ENCODE measurements around the gene EML2.

EML2 gene

DNA sequence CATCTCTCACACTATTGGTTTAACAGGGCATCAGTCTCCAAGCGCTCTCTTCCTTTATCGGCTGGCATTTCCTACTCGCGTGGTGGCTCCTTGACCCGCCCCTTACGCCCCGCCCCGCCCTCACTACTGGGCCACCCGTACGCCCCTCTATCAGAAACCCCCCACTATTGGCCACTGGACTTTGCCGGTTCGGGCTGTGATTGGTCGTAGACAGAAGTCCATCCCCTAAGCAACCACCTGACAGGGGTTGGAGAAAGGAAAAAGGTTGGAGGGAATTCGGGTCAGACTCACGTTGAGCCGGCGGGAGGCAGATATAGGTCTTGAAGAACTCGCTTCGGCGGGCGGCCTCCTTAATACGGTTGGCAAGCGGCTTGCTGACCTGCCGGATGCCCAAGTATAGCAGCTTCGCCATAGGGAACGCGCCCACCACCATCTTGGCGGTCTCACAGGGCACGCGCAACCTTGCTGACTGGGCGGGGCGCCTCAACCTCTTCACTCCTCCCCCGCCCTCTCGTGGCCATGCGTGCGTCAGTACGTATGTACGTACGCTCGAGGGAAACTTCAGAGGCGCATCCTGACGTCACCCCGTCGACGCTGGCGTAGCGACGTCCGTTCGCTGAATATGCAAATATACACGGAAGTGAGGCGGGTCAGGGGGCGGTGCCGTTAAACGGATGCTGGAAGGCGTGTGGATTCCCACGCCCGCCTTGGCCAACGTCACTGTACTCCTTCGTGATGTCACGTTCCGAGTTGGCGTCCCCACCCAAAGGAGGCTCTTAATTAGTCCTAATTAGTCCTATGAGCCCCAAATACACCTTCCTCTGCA, 54.7 kb downstream of the EML2 start, which contains the start of gene OPA3:
TSS of gene OPA3 (minus strand) at position 471 of the 826 bp plus-strand sequence. CDS start at position 433, 38 bp downstream.
- peak; percentile 96 for DNase-seq (ENCODE audit: low read depth)

GRCh38 chr19:45581576-45581975, 57.6 kb downstream of the EML2 start:
- DNase-seq (ENCODE audit: low read depth) = no peak

DNA sequence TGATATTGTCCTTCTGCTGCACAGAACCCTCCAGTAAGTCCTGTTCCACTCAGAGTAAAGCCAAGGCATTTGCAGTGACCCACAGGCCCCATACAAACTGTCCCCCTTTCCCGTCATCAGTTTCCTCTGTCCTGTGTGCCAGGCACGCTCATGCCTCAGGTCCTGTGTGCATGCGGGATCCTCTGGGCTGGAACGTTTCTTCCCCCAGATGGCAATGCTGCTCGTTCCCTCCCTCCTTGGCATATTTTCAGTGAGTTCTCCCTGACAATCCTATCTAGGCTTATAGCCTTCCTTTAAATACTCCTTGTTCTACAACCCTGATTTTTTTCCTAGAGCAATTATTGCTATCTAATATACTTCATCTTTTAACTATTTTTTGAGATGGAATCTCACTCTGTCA, 60.3 kb downstream of the EML2 start:
- DNase-seq (ENCODE audit: low read depth) = no peak

GRCh38 chr19:45577111-45577905, 61.9 kb downstream of the EML2 start:
- DNase-seq (ENCODE audit: low read depth) = no peak

DNA sequence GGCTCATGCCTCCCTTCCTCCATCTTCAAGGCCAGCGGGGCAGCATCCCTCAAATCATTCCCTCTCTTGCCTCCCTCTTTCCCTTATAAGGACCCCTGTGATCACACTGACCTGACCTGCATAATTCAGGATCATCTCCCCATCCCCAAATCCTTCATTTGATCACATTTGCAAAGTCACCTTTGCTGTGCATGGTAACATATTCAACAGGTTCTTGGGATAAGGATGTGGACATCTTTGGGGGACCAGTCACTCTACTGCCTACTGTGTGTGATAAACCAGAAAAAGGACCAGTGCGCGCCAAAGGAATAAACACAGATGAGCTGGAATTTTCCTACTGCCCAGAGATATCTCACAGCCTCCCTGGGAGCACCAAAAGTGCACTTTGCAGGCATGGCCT, 62.5 kb downstream of the EML2 start:
- no peak for DNase-seq (ENCODE audit: low read depth)

DNA sequence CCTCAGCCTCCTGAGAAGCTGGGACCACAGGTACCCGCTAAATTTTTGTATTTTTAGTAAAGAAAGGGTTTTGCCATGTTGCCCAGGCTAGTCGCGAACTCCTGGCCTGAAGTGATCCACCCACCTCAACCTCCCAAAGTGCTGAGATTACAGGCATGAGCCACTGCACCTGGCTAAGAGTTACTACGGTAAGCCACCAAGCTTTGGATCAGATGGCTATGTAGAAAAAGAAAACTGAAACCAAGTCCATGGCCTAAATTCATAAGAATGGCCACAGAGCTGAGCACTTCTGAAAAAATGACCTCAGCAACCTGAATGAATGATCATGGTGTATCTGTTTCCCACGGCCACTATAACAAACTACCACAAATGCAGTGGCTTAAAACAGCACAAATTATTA, 64.0 kb downstream of the EML2 start:
- DNase-seq (ENCODE audit: low read depth) = no peak

GRCh38 chr19:45574526-45574925, 64.7 kb downstream of the EML2 start:
- no peak for DNase-seq (ENCODE audit: low read depth)

- DNase-seq (ENCODE audit: low read depth) = no peak
These were observed 67.6 kb downstream of the EML2 start for GRCh38 chr19:45571457-45572220.

- DNase-seq (ENCODE audit: low read depth) = peak; percentile 56
These were observed 69.4 kb downstream of the EML2 start for GRCh38 chr19:45569619-45570421.

- no peak for DNase-seq (ENCODE audit: low read depth)
These were observed 70.5 kb downstream of the EML2 start for GRCh38 chr19:45568732-45569131.

- no peak for DNase-seq (ENCODE audit: low read depth)
These were observed 71.6 kb downstream of the EML2 start for GRCh38 chr19:45567609-45568008.

- no peak for DNase-seq (ENCODE audit: low read depth)
These were observed 74.9 kb downstream of the EML2 start for GRCh38 chr19:45564131-45564780.

DNA sequence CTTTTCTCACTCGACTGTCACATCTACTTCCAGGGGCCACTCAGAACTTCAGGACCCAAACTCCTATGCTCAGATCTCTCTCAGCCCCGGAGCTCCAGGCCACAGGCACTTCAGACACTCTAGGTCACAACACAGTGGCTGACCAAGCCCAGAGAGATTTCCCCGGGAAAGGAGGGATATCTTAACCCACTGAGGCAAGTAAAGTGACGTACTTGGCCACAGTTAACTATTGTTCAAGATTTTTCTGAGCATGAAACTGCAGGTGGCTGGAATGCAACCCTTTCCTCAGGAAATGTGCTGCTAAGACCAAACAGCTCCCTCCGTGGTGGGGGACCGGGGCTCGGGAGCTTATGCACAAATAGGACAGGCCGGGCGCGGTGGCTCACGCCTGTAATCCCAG, 78.5 kb downstream of the EML2 start:
- DNase-seq (ENCODE audit: low read depth) = no peak

DNA sequence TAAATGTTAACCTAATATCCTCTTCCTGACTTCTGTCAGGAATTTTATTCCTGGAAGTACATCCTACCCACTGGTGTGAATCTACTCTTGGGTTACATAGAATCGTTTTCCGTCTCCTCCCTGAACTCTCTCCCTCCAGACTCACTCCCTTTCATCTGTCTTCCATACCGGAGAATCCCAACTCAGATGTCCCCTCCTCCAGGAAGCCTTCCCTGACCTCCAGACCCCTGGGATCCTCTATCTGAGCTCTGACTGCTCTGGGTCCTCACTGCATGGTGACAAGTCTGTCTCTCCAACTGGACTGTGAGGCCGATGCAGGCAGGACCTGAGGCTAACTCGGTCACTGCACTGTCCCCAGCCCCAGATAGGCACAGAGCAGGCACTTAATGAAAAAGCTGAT, 79.2 kb downstream of the EML2 start:
- DNase-seq (ENCODE audit: low read depth) = no peak

Measured in activated T-cell treated with anti-CD3 and anti-CD28 coated beads for 48 hours (primary cell).